Sigmoid colon (tissue), 3 donors: Measurements from ENCODE around the gene CRYBG1.

ENCODE experiments used
- POLR2A ChIP-seq, 2 donors: fragments of 450-650 bp; IDR thresholded peaks; one replicate each; pipeline ENCODE4 v1.6.1; 2016; ENCODE audit warnings: antibody characterized with exemption in 2 of 2, mild to moderate bottlenecking in 2 of 2, moderate library complexity in 2 of 2
- TF ChIP-seq, protein P1 (sequence below), 4 experiments: fragments of 450-650 bp in 3 of 4; fragments of 200-600 bp in 1 of 4; IDR thresholded peaks; one replicate each; pipeline ENCODE4 v1.5.1; 2016 to 2019; ENCODE audit warnings: antibody characterized with exemption in 4 of 4, mild to moderate bottlenecking in 3 of 4, moderate library complexity in 2 of 4

GRCh38 chr6:106558364-106558763 is 197.8 kb downstream of the CRYBG1 start:
- no peak for TF ChIP-seq POLR2A (IDR thresholded peaks at IDR 0.05)
- TF ChIP-seq, protein P1, sequence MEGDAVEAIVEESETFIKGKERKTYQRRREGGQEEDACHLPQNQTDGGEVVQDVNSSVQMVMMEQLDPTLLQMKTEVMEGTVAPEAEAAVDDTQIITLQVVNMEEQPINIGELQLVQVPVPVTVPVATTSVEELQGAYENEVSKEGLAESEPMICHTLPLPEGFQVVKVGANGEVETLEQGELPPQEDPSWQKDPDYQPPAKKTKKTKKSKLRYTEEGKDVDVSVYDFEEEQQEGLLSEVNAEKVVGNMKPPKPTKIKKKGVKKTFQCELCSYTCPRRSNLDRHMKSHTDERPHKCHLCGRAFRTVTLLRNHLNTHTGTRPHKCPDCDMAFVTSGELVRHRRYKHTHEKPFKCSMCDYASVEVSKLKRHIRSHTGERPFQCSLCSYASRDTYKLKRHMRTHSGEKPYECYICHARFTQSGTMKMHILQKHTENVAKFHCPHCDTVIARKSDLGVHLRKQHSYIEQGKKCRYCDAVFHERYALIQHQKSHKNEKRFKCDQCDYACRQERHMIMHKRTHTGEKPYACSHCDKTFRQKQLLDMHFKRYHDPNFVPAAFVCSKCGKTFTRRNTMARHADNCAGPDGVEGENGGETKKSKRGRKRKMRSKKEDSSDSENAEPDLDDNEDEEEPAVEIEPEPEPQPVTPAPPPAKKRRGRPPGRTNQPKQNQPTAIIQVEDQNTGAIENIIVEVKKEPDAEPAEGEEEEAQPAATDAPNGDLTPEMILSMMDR (IDR thresholded peaks at IDR 0.05), result no peak
